Sigmoid colon (tissue), 4 donors: ENCODE measurements around the gene ELAVL3.

Experiments used
- EP300 ChIP-seq, 4 donors: sonication (generic); formaldehyde crosslinking; IDR thresholded peaks; one replicate each; pipeline ENCODE4 v1.6.1; 2017; ENCODE audit warnings: antibody characterized with exemption in 4 of 4
- POLR2A ChIP-seq, 2 donors: fragments of 450-650 bp; IDR thresholded peaks; one replicate each; pipeline ENCODE4 v1.6.1; 2016; ENCODE audit warnings: antibody characterized with exemption in 2 of 2, mild to moderate bottlenecking in 2 of 2, moderate library complexity in 2 of 2
- POLR2AphosphoS5 ChIP-seq, 4 donors: sonication (generic); formaldehyde crosslinking; IDR thresholded peaks; one replicate each; pipeline ENCODE4 v1.6.1; 2017; ENCODE audit warnings: antibody characterized with exemption in 4 of 4
- TF ChIP-seq, protein P1 (sequence below), 4 experiments: fragments of 450-650 bp in 3 of 4; fragments of 200-600 bp in 1 of 4; IDR thresholded peaks; one replicate each; pipeline ENCODE4 v1.5.1; 2016 to 2019; ENCODE audit warnings: antibody characterized with exemption in 4 of 4, mild to moderate bottlenecking in 3 of 4, moderate library complexity in 2 of 4

GRCh38 chr19:11453468-11454341 is 27.1 kb downstream of the ELAVL3 start:
- TF ChIP-seq, protein P1, sequence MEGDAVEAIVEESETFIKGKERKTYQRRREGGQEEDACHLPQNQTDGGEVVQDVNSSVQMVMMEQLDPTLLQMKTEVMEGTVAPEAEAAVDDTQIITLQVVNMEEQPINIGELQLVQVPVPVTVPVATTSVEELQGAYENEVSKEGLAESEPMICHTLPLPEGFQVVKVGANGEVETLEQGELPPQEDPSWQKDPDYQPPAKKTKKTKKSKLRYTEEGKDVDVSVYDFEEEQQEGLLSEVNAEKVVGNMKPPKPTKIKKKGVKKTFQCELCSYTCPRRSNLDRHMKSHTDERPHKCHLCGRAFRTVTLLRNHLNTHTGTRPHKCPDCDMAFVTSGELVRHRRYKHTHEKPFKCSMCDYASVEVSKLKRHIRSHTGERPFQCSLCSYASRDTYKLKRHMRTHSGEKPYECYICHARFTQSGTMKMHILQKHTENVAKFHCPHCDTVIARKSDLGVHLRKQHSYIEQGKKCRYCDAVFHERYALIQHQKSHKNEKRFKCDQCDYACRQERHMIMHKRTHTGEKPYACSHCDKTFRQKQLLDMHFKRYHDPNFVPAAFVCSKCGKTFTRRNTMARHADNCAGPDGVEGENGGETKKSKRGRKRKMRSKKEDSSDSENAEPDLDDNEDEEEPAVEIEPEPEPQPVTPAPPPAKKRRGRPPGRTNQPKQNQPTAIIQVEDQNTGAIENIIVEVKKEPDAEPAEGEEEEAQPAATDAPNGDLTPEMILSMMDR (IDR thresholded peaks at IDR 0.05) = no peak
- TF ChIP-seq POLR2A (IDR thresholded peaks at IDR 0.05) = no peak
- no peak for TF ChIP-seq POLR2AphosphoS5 (IDR thresholded peaks at IDR 0.05)
- TF ChIP-seq EP300 (IDR thresholded peaks at IDR 0.05) = no peak
